ENCODE data around the gene LRRC7.

GRCh38 chr1:69553726-69554125 lies 14.0 kb upstream of the LRRC7 start:
- no peak for TF ChIP-seq POLR2A (IDR thresholded peaks at IDR 0.05)
- TF ChIP-seq CTCF (IDR thresholded peaks at IDR 0.05) = no peak
